ENCODE measurements around the gene TRMT11.
"Not testable (repeated sequence)": the region's sequence is repeated elsewhere in the genome, so short reads cannot be mapped to it uniquely, and the experiment has no call there.

TRMT11 gene

DNA sequence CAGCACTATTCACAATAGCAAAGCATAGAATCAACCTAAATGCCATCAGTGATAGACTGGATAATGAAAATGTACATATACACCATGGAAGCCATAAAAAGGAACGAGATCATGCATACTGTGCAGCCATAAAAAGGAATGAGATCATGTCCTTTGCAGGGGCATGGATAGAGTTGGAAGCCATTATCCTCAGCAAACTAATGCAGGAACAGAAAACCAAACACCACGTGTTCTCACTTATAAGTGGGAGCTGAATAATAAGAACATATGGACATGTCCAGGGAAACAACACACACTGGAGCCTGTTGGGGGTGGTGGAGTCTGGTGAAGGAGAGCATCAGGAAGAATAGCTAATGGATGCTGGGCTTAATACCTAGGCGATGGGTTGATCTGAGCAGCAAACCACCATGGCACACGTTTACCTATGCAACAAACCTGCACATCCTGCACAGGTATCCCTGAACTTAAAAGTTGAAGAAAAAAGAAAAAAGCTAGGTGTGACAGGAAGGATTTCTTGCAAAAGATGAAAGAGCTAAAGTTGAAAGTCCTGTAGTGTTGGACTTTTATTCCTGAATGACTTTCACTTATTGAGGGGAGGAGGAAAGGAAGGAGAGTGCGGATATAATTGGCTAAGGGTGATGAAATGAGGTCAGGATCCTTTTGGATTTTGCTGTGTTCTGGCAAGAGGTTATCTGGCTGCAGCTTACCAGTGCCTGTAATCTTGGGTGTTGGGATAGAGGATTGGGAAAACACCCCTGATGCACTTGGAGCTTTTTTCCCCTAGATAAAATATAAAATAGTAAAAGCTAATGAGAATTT, 8.5 kb downstream of the TRMT11 start:
- no peak for DNase-seq (ENCODE audit: low read depth, low spot score)

DNA sequence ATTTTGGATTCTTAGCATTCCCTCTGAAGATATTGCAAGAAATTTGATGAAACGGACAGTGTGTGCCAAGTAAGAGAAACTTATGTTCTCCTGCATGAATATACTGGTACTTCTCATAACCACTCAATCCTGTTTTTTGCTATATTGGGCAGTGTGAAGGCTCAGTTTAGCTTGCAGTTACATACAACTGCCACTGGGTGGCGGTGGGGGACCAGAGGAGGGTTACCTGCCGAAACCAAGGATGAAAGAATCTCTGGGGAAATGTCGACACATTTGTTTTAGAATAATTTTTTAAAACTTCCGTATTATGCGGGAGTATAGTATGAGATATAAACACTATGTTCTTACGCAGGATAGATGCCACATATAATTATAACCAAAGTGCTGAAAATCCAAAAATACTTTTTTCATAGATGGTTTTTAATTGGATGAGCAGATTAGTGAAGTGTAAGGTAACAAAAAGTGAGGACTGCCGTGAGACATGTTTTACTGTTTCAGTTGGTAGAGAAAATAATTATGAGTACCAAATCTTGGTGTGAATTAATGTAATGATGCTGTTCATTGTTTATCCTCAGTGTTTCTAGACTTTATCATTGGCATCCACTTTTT, 9.7 kb downstream of the TRMT11 start:
- DNase-seq (ENCODE audit: low read depth, low spot score), result no peak

DNA sequence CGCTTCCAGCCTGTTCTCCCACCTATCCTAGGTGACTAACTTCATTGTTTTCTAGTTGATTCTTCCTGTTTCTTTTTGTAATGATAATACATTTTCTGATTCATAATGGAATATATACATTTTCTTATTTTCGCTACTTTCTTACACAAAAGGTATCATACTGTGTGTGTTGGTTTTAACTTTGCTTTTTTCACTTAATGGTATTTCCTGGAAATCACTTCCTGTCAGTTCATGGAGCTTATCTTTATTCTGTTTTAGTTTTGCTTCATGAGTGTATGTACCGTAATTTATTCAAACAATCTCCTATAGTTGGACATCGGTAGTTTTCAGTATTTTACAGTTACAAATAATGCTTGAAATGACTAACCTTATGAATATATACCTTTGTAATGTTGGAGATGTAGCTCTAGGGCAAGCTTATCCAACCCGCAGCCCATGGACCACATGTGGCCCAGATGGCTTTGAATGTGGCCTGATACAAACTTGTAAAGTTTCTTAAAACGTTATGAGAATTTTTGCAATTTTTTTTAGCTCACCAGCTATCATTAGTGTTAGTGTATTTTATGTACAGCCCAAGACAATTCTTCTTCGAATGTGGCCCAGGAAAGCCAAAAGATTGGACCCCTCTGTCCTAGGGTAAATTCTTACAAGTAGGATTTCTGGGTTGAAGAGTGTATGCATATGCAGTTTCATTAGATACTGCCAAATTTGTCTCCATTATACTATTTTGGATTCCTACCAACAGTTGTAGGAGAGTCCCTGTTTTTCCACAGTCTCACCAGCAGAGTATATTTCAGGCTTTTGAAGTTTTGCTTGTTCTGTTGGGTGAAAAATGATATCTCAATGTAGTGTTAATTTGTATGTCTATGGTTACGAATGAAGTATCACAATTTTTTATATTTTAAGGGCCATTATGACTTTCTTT, 16.7 kb downstream of the TRMT11 start:
- DNase-seq (ENCODE audit: low read depth, low spot score), result no peak

GRCh38 chr6:126007800-126008199, 21.5 kb downstream of the TRMT11 start:
- DNase-seq (ENCODE audit: low read depth, low spot score), result no peak

DNA sequence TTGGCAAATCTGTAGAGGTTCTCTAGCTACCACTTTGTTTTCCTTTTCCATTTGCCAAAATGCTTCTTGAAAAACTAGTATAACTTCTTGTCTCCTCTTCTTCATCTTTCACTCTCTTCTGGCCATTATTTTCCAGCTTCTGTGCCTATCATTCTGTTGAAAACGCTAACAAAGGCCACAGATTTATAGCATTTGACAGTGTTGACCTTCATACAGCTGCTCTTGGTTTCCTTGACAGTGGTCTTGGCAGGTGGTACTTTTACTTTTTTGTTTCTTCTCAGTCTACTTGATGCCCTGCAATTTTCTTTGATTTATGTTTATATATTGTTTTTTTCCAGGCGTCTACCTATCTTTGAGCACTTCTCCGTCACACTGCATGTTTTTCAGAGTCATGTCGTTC, 23.7 kb downstream of the TRMT11 start:
- no peak for DNase-seq (ENCODE audit: low read depth, low spot score)

- DNase-seq (ENCODE audit: low read depth, low spot score), result no peak
Measured at GRCh38 chr6:126015863-126016262, 29.5 kb downstream of the TRMT11 start.

GRCh38 chr6:126016591-126016990, 30.3 kb downstream of the TRMT11 start:
- no peak for DNase-seq (ENCODE audit: low read depth, low spot score)

DNA sequence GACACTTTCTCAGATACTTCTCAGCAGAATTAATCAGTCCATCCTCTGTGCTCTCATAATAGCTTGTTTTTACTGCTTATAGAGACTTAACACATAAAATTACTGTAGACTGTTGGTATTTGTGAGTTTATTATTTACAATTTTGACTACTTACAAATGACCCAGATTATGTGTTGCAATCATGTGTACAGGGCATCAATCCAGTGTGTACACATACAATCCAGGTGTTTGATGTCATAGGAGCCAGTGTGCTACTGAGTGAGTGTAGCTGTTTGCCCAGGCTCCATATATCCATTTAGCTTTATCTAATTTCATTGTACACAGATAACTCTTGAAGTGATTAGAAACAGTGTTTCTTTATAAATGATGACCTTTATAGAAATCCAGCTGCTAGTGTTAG, 31.3 kb downstream of the TRMT11 start:
- DNase-seq (ENCODE audit: low read depth, low spot score), result no peak

DNA sequence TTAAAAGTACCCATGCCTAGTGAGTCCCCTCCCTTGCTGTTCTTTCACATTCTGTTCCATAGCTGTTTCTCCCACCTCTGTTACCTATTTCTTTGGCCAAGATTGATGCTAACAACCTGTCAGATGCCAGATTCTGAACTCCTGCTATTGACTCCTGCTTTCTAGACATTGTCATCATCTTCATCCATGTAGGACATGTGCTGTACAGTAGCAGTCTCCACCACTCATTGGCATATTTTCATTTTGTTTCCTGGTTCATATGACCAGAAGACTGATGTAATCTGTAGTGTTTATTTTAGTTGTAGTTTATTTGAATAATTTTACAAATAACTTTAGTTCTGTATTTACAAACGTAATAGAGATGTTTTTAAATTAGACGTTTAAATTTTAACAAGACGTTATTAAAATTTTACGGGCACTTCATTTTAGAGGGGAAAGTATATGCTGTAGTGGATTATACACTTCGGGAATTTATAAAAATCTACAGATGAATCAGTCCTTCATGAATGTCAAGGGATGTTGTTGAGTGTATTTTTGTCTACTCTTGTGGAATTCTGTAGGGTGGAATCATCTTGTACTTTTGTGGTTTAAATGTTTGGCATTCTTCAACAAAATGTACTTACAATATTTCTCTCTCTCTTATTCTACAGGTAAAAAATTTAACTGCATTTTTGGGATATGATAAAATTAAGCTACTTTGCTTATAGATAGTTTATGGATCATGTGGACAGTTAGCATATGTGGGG, 34.1 kb downstream of the TRMT11 start:
- no peak for DNase-seq (ENCODE audit: low read depth, low spot score)

- DNase-seq (ENCODE audit: low read depth, low spot score), result not testable (repeated sequence)
Measured at GRCh38 chr6:126023474-126023873, 37.1 kb downstream of the TRMT11 start.

DNA sequence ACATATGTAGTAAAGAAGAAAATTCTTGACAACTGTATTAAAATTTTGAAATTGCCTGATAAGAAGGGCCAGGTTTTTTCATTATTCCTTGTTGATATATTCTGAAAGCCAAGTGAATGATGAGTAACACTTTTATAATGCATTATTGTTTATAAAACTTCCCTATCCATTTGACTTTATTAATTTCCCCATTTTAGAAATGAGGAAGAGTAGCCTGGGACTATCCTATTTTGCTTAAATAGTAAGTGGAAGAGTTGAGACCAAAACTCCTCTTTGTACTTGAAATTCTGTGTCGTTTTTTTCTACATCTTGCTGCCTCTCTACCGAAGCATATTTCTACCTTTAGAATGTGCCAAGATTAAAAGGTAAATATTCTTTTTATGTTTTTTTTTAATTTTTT, 39.7 kb downstream of the TRMT11 start:
- no peak for DNase-seq (ENCODE audit: low read depth, low spot score)

DNA sequence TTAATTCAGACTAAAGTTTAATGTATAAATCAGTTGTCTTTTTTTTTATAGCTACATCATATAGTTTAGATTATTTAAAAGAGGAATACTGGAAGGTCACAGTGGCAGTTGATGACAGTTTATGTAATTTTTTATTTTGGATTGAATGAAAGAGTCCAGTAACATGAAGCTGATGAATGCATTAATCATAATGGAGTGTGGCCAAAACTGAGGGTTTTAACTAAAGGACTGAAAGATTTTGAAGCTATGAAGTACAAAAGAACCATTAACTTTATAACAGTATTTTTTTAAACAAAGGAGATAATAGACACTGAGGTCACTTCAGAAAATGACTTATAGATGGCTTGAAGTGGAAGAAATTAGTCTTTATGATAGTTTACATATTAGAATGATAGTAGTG, 41.3 kb downstream of the TRMT11 start:
- DNase-seq (ENCODE audit: low read depth, low spot score), result no peak

DNA sequence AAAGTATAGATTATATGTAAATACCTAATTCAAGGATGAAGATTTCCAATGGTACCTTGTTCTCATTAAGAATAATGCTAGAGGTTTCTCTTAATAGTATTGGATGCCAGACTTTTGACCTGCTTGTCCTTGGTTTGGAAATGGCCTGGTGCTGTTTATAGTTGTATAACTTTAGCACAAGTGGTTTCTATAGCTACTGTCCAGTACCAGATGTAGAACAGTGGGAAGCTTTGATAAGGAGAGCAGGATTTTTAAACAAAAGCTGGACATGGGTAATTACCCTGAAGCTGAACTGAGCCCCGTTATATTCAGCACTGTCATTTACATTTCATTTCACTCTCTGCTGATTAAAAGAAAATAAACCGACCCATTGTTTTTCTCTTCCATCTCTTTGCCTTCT, 43.7 kb downstream of the TRMT11 start:
- DNase-seq (ENCODE audit: low read depth, low spot score), result no peak

GRCh38 chr6:126033696-126034095, 47.4 kb downstream of the TRMT11 start:
- peak; percentile 33 for DNase-seq (ENCODE audit: low read depth, low spot score)

GRCh38 chr6:126034656-126035055, 48.3 kb downstream of the TRMT11 start:
- DNase-seq (ENCODE audit: low read depth, low spot score), result no peak

- no peak for DNase-seq (ENCODE audit: low read depth, low spot score)
Measured at GRCh38 chr6:126035764-126036163, 49.4 kb downstream of the TRMT11 start.

DNA sequence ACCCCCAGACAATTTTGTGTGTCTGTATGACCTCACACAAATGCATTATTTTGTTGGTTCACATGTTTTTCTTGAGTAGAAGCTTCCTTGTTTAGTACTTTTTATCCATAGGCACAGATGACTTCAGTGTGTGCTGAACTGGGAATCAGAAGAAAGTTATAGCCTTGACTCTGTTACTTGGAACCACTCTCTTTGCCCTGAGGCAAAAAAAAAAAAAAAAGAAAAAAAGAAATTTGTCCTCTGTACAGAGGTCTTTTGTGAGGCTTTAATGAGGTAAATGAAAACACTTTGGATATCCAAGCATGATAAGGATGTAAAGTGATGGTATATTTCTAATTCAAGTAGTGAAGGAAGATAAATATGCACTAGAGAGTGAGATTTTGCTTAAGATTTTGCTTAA, 51.9 kb downstream of the TRMT11 start:
- no peak for DNase-seq (ENCODE audit: low read depth, low spot score)

GRCh38 chr6:126039284-126039683, 52.9 kb downstream of the TRMT11 start:
- DNase-seq (ENCODE audit: low read depth, low spot score), result no peak

DNA sequence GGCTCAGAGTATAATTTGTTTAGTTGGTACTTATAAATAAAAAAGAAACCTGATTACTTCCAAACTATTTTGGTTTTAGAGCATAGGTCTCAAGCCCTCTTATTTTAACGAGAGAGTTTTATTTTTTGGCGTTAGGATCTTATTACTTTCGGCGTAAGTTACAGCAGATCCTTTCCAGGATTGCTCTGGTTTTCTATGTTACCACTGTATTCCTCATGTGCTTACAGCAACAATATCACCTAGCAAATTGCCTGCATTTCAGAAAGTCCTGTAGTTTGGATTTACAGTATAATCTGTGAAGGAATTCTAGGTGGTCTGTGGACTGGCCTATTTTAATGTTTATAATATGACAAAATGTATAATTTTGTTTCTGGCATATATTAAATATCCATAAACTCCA, 54.1 kb downstream of the TRMT11 start:
- DNase-seq (ENCODE audit: low read depth, low spot score), result no peak

DNA sequence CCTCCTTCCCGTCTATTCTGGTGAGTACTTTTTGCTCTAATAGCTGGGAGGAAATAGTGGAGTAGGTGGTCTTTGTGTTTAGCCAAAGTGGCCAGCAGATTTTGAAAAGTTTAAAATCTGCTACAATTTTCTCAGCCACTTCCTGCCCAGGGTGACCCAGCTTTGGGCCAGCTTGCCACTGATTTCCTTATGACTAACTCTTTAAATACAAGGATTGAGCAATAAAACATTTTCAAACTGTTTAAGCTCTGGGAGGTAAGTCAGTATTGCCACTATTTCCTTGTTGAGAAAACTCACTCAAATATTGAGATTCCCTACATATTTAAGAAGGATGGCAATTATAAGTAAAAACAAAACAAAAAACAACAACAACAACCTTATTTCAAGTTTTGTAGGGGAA, 54.5 kb downstream of the TRMT11 start:
- peak; percentile 15 for DNase-seq (ENCODE audit: low read depth, low spot score)

- DNase-seq (ENCODE audit: low read depth, low spot score), result no peak
Measured at GRCh38 chr6:126041516-126041915, 55.2 kb downstream of the TRMT11 start.

GRCh38 chr6:126042001-126042419, 55.7 kb downstream of the TRMT11 start:
- no peak for DNase-seq (ENCODE audit: low read depth, low spot score)
